ENCODE data around the gene TSC1.
"Not testable (repeated sequence)": the region's sequence is repeated elsewhere in the genome, so short reads cannot be mapped to it uniquely, and the experiment has no call there.

TSC1 gene

GRCh38 chr9:132944294-132945185, at the start of gene TSC1:
TSC1 (minus strand) TSS chr9:132944616; CDS start chr9:132928872, 15,744 bp downstream.
- ChIA-PET POLR2A (no interaction called here), CTCF (interaction anchor here (0.7 to 3.6 kb wide), 6 partner anchors 9 to 175 kb away, joined by 3 to 13 read pairs (median 4); no protein-coding TSS in a partner anchor)
- DNase-seq (ENCODE audit: extremely low spot score): peak; percentile 96
- TF ChIP-seq, protein P1, sequence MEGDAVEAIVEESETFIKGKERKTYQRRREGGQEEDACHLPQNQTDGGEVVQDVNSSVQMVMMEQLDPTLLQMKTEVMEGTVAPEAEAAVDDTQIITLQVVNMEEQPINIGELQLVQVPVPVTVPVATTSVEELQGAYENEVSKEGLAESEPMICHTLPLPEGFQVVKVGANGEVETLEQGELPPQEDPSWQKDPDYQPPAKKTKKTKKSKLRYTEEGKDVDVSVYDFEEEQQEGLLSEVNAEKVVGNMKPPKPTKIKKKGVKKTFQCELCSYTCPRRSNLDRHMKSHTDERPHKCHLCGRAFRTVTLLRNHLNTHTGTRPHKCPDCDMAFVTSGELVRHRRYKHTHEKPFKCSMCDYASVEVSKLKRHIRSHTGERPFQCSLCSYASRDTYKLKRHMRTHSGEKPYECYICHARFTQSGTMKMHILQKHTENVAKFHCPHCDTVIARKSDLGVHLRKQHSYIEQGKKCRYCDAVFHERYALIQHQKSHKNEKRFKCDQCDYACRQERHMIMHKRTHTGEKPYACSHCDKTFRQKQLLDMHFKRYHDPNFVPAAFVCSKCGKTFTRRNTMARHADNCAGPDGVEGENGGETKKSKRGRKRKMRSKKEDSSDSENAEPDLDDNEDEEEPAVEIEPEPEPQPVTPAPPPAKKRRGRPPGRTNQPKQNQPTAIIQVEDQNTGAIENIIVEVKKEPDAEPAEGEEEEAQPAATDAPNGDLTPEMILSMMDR (IDR thresholded peaks at IDR 0.05; ENCODE audit: control extremely low read depth, extremely low read depth, low read depth, missing control alignments): no peak

- POLR2A ChIA-PET: no interaction called here
- TF ChIP-seq, protein P1 (IDR thresholded peaks at IDR 0.05; ENCODE audit: control extremely low read depth, extremely low read depth, low read depth, missing control alignments): no peak
- no peak for DNase-seq (ENCODE audit: extremely low spot score)
- CTCF ChIA-PET: interaction anchor here (1.2 to 3.5 kb wide), 2 partner anchors 16 to 29 kb away, joined by 3 to 15 read pairs; partner anchors contain the start of gene GFI1B
Measured at GRCh38 chr9:132993511-132993939, 49.1 kb upstream of the TSC1 start.

GRCh38 chr9:132991351-132992300, 47.2 kb upstream of the TSC1 start:
- DNase-seq (ENCODE audit: extremely low spot score): no peak
- POLR2A ChIA-PET: no interaction called here
- TF ChIP-seq, protein P1 (IDR thresholded peaks at IDR 0.05; ENCODE audit: control extremely low read depth, extremely low read depth, low read depth, missing control alignments): no peak
- CTCF ChIA-PET: interaction anchor here (0.8 to 3.5 kb wide), 4 partner anchors 10 to 30 kb away, joined by 3 to 15 read pairs (median 4); partner anchors contain the start of gene GFI1B

DNA sequence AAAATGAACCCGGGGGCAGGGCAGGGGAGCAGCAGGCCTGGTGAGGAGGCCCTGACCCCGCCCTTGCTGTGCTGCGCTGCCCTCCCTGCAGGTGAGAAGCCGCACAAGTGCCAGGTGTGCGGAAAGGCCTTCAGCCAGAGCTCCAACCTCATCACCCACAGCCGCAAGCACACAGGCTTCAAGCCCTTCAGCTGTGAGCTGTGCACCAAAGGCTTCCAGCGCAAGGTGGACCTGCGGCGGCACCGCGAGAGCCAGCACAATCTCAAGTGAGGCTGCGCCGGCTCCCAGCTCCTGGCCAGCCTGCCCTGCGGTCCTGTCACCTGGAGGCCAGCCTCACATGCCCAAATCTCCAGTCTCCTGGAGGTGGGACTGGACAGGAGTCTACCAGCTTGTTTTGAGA, 46.4 kb upstream of the TSC1 start:
- TF ChIP-seq, protein P1 (IDR thresholded peaks at IDR 0.05; ENCODE audit: control extremely low read depth, extremely low read depth, low read depth, missing control alignments): no peak
- DNase-seq (ENCODE audit: extremely low spot score): no peak
- POLR2A ChIA-PET: no interaction called here
- CTCF ChIA-PET: interaction anchor here (0.8 to 3.5 kb wide), 4 partner anchors 9 to 31 kb away, joined by 3 to 15 read pairs (median 4); partner anchors contain the start of gene GFI1B

GRCh38 chr9:132989998-132990557, 45.7 kb upstream of the TSC1 start:
- DNase-seq (ENCODE audit: extremely low spot score); POLR2A ChIA-PET: not testable (repeated sequence)
- CTCF ChIA-PET: interaction anchor here (3.5 kb wide), 1 partner anchor 13 kb away, joined by 15 read pairs; the partner anchor contains the start of gene GFI1B

DNA sequence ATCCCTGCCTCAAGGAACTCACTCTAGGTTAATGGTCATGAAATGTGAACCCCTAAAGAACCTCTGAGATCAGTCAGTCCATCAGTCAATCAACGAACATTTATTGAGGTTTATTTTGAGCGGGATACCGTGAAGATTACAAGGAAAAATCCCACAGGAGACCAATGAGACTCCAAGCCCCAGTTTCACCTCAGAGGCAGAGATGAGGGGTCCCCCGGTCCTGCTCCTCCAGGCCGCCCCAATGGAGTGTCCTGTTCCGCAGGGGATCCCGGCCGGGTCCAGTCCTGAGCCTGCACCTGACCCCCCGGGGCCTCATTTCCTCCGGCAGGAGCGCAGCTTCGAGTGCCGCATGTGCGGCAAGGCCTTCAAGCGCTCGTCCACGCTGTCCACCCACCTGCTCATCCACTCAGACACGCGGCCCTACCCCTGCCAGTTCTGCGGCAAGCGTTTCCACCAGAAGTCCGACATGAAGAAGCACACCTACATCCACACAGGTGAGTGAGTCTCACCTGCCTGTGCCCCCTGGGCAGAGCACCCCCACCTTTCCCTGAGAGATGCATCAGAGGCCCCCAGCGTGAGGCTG, 45.1 kb upstream of the TSC1 start:
- DNase-seq (ENCODE audit: extremely low spot score): no peak
- TF ChIP-seq, protein P1 (IDR thresholded peaks at IDR 0.05; ENCODE audit: control extremely low read depth, extremely low read depth, low read depth, missing control alignments): no peak
- ChIA-PET POLR2A (no interaction called here), CTCF (no interaction called here)

Measured in GM10248 (cell line).